HFF-Myc (cell line): Measurements from ENCODE around the gene TRAPPC2L.
"Not testable (repeated sequence)": the region's sequence is repeated elsewhere in the genome, so short reads cannot be mapped to it uniquely, and the experiment has no call there.

Experiments
- DNase-seq: peaks from one replicate; pipeline ENCODE4 v3.0.0-alpha.2; 2011; ENCODE audit warnings: low read depth; ENCODE audit errors: extremely low read depth
- H3K4me3 ChIP-seq: replicated peaks from 2 replicates; pipeline ENCODE4 v1.5.1; 2011; ENCODE audit warnings: low read depth, mild to moderate bottlenecking, control low read depth, low read length
- CTCF ChIP-seq: IDR thresholded peaks from 2 replicates; pipeline ENCODE4 v1.5.1; 2012; ENCODE audit warnings: mild to moderate bottlenecking, low read depth, low read length, control low read depth; ENCODE audit errors: missing control alignments

TRAPPC2L gene

DNA sequence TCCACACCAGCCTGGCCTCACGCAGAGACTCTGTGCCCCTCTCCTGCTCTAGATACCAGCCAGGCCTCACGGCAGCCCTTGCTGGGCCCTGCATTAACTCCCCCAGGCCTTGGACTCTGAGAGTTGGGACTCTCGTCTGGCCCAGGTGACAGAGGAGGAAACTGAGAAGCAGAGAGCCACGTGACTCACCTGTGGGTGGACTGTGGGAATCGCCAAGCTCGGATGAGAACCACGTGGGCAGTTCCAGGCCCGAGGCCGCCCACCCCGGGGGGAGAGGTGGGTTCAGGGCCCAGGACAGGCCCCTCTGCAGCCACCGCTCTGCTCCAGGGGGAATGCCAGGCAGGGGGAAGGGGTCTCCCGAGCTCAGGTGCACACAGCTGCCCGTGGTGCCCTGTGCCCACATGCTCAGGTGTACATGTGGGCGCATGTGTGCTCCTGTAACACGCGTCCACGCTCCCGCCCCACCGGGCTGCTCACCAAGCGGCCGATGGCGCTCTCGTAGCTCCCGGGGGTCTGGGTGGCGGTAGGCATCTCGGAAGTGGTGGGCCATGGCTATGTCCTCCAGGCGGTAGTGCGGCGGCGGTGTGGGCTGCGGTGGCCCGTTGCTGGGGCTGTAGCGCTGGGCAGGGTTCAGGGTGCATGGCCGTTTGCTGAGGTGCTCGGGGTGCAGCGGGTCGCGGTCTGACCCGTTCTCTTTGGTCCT is 27.8 kb downstream of the TRAPPC2L start:
- H3K4me3 ChIP-seq: no peak overlapping the region
- no peak for TF ChIP-seq CTCF
- no peak for DNase-seq

GRCh38 chr16:88885693-88886280 is 28.9 kb downstream of the TRAPPC2L start:
- no peak overlapping the region for H3K4me3 ChIP-seq
- TF ChIP-seq CTCF: no peak
- DNase-seq: no peak

- no peak overlapping the region for H3K4me3 ChIP-seq
- no peak for TF ChIP-seq CTCF
- no peak for DNase-seq
These were observed 29.5 kb downstream of the TRAPPC2L start for GRCh38 chr16:88886420-88886844.

- no peak for TF ChIP-seq CTCF
- DNase-seq: no peak
These were observed 30.1 kb downstream of the TRAPPC2L start for GRCh38 chr16:88886845-88887521.

GRCh38 chr16:88888057-88888456 is 31.1 kb downstream of the TRAPPC2L start:
- no peak overlapping the region for H3K4me3 ChIP-seq
- TF ChIP-seq CTCF: no peak
- no peak for DNase-seq

More at GRCh38 chr16:88886845-88887521, 30.1 kb downstream of the TRAPPC2L start:
- no peak overlapping the region for H3K4me3 ChIP-seq

GRCh38 chr16:88888461-88889387 is 31.8 kb downstream of the TRAPPC2L start:
- H3K4me3 ChIP-seq: no peak overlapping the region
- DNase-seq: no peak
- no peak for TF ChIP-seq CTCF

- DNase-seq, H3K4me3 ChIP-seq: not testable (repeated sequence)
These were observed 32.9 kb downstream of the TRAPPC2L start for GRCh38 chr16:88889702-88890352.
